B cell (primary cell): ENCODE results near the gene MYO1H. TPM values are rescaled to one million over a fixed set of nuclear protein-coding genes. Genes with fewer than 3 reads are reported as not detected.

ENCODE experiments used
- ATAC-seq: fragments of 200-7000 bp; cut with Tn5 transposase; one replicate; pipeline ENCODE4 v1.10.0; 2021; ENCODE audit warnings: low read depth, mild to moderate bottlenecking, moderate number of reproducible peaks, moderate library complexity
- CTCF ChIA-PET: fragments of 350-600 bp; sonication (Branson Sonifier 250); formaldehyde crosslinking; loops from one replicate; lab custom pipeline; 2021; ENCODE audit warnings: antibody characterized with exemption, inconsistent platforms; lab: Charles Lee
- POLR2A ChIA-PET: fragments of 350-600 bp; sonication (Branson Sonifier 250); formaldehyde crosslinking; loops from one replicate; lab custom pipeline; 2021; ENCODE audit warnings: antibody characterized with exemption; lab: Charles Lee
- DNase-seq: peaks from one replicate; pipeline ENCODE4 v3.0.0; 2013
- H2AFZ ChIP-seq: 2 replicates; pipeline ENCODE4 v1.6.1; 2012; ENCODE audit warnings: mild to moderate bottlenecking, low read depth, low read length; ENCODE audit not compliant: insufficient read depth, poor library complexity, severe bottlenecking
- H3K27ac ChIP-seq, 2 donors: 1 replicate in 1 of 2; 2 replicates in 1 of 2; pipeline ENCODE4 v1.5.1; 2012 to 2013; ENCODE audit warnings: low read length in 2 of 2, mild to moderate bottlenecking in 2 of 2, moderate library complexity in 1 of 2
- H3K27me3 ChIP-seq, 4 experiments: fragments of 200-600 bp in 1 of 4; sonication (generic) in 1 of 4; replicated peaks in 1 of 4; 1 replicate in 2 of 4; 2 replicates in 2 of 4; pipeline versions ENCODE4 v1.6.1 to v1.7.0; 2013 to 2016; ENCODE audit warnings: low read length in 3 of 4, mild to moderate bottlenecking in 2 of 4, mixed read lengths in 1 of 4, moderate library complexity in 1 of 4; ENCODE audit not compliant: insufficient read depth in 4 of 4, control insufficient read depth in 3 of 4; ENCODE audit errors: control extremely low read depth in 1 of 4
- H3K36me3 ChIP-seq, 2 experiments: replicated peaks in 1 of 2; 1 replicate in 1 of 2; 2 replicates in 1 of 2; pipeline versions ENCODE4 v1.6.1 to v1.7.1; 2013; ENCODE audit warnings: low read length in 1 of 2; ENCODE audit not compliant: insufficient read depth in 2 of 2, control insufficient read depth in 1 of 2; ENCODE audit errors: control extremely low read depth in 1 of 2, extremely low read depth in 1 of 2
- H3K4me1 ChIP-seq, 2 donors: fragments of 200-600 bp in 1 of 2; sonication (generic) in 1 of 2; 1 replicate in 1 of 2; 2 replicates in 1 of 2; pipeline versions ENCODE4 v1.5.1 to v1.6.1; 2013 to 2017; ENCODE audit warnings: low read length in 2 of 2; ENCODE audit not compliant: control insufficient read depth in 2 of 2, insufficient read depth in 2 of 2
- H3K4me2 ChIP-seq: replicated peaks from 2 replicates; pipeline ENCODE3; 2012; ENCODE audit warnings: mild to moderate bottlenecking, low read depth, low read length; ENCODE audit not compliant: poor library complexity, severe bottlenecking
- H3K4me3 ChIP-seq, 5 experiments: fragments of 200-600 bp in 1 of 5; sonication (generic) in 1 of 5; 1 replicate in 3 of 5; 2 replicates in 2 of 5; pipeline versions ENCODE4 v1.5.1 to v1.7.0; 2011 to 2016; ENCODE audit warnings: low read length in 4 of 5, mild to moderate bottlenecking in 4 of 5, low read depth in 2 of 5, control low read depth in 1 of 5, moderate library complexity in 1 of 5; ENCODE audit not compliant: insufficient read depth in 1 of 5; ENCODE audit errors: control extremely low read depth in 1 of 5, extremely low read depth in 1 of 5
- H3K79me2 ChIP-seq: fragments of 200-600 bp; sonication (generic); one replicate; pipeline ENCODE4 v1.6.0; 2016; ENCODE audit warnings: low read length; ENCODE audit not compliant: control insufficient read depth, insufficient read depth
- H3K9ac ChIP-seq: fragments of 200-600 bp; sonication (generic); 2 replicates; pipeline ENCODE4 v1.6.1; 2017; ENCODE audit warnings: mild to moderate bottlenecking, low read length, moderate library complexity
- H3K9me3 ChIP-seq, 3 donors: one replicate each; pipeline versions ENCODE4 v1.6.1 to v1.7.1; 2013; ENCODE audit warnings: low read length in 2 of 3; ENCODE audit not compliant: control insufficient read depth in 2 of 3, insufficient read depth in 1 of 3; ENCODE audit errors: control extremely low read depth in 1 of 3
- H4K20me1 ChIP-seq: 2 replicates; pipeline ENCODE4 v1.6.0; 2012; ENCODE audit warnings: mild to moderate bottlenecking, low read length; ENCODE audit not compliant: insufficient read depth, control insufficient read depth, poor library complexity, severe bottlenecking
- H3K27ac Mint-ChIP-seq: one replicate; pipeline ENCODE4 v1.8.0; 2021; ENCODE audit warnings: mixed read lengths
- H3K27me3 Mint-ChIP-seq: one replicate; pipeline ENCODE4 v1.8.0; 2021; ENCODE audit warnings: mixed read lengths
- H3K4me1 Mint-ChIP-seq: one replicate; pipeline ENCODE4 v1.8.0; 2021; ENCODE audit warnings: mixed read lengths
- H3K4me3 Mint-ChIP-seq: one replicate; pipeline ENCODE4 v1.8.0; 2021; ENCODE audit warnings: mixed read lengths
- H3K9me3 Mint-ChIP-seq: one replicate; pipeline ENCODE4 v1.8.0; 2022; ENCODE audit warnings: mixed read lengths; ENCODE audit not compliant: insufficient read depth
- EZH2 ChIP-seq: IDR thresholded peaks from 2 replicates; pipeline ENCODE4 v1.6.1; 2012; ENCODE audit warnings: borderline replicate concordance, low read depth, mild to moderate bottlenecking, moderate library complexity, low read length; ENCODE audit not compliant: insufficient read depth, poor library complexity, severe bottlenecking
- WGBS: methylation state at CpG from one replicate; pipeline ENCODE4 v1.1.5; 2013; ENCODE audit warnings: missing lambda C conversion rate; ENCODE audit not compliant: insufficient coverage; 5-methylcytosine and 5-hydroxymethylcytosine counted together
- intact Hi-C: fragments of 100-400 bp; cut with micrococcal nuclease; formaldehyde crosslinking; loops from one replicate; pipeline ENCODE4 v1.10.0; 2022
- polyA minus RNA-seq: library from RNA; depleted of rRNA, polyadenylated mRNA; stranded (reverse); fragments of >200 nt; gene quantifications from 2 replicates; pipeline ENCODE4 v1.2.3, GENCODE V29; 2012
- polyA plus RNA-seq: library from polyadenylated mRNA; depleted of rRNA; stranded (reverse); fragments of >200 nt; gene quantifications from 2 replicates; pipeline ENCODE4 v1.2.3, GENCODE V29; 2012
- total RNA-seq, 2 donors: library from RNA; stranded (reverse); fragments of 120-200 nt in 1 of 2; gene quantifications; 1 replicate in 1 of 2; 2 replicates in 1 of 2; pipeline versions ENCODE4 v1.2.3 to v1.2.4, GENCODE V29; 2013 to 2022
- TF ChIP-seq, protein P1 (sequence below): fragments of 200-600 bp; IDR thresholded peaks from one replicate; pipeline ENCODE4 v1.8.0; 2022; ENCODE audit warnings: antibody characterized with exemption, mild to moderate bottlenecking

The MYO1H gene, protein sequence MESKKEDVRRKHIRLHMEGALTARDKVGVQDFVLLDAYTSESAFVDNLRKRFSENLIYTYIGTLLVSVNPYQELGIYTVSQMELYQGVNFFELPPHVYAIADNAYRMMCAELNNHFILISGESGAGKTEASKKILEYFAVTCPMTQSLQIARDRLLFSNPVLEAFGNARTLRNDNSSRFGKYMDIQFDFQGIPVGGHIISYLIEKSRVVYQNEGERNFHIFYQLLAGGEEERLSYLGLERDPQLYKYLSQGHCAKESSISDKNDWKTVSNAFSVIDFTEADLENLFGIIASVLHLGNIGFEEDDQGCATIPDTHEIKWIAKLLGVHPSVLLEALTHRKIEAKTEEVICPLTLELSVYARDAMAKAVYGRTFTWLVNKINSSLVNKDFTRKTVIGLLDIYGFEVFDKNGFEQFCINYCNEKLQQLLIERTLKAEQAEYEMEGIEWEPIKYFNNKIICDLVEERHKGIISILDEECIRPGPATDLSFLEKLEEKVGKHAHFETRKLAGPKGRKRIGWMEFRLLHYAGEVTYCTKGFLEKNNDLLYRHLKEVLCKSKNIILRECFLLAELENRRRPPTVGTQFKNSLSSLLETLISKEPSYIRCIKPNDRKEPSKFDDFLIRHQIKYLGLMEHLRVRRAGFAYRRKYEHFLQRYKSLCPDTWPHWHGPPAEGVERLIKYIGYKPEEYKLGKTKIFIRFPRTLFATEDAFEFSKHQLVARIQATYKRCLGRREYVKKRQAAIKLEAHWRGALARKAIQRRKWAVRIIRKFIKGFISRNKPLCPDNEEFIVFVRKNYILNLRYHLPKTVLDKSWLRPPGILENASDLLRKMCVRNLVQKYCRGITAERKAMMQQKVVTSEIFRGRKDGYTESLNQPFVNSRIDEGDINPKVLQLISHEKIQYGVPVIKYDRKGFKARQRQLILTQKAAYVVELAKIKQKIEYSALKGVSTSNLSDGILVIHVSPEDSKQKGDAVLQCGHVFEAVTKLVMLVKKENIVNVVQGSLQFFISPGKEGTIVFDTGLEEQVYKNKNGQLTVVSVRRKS
- not detected in 2 replicates for total RNA-seq
- not detected for total RNA-seq (2013)
- polyA plus RNA-seq, result not detected in 2 replicates
- polyA minus RNA-seq, result not detected in 2 replicates

DNA sequence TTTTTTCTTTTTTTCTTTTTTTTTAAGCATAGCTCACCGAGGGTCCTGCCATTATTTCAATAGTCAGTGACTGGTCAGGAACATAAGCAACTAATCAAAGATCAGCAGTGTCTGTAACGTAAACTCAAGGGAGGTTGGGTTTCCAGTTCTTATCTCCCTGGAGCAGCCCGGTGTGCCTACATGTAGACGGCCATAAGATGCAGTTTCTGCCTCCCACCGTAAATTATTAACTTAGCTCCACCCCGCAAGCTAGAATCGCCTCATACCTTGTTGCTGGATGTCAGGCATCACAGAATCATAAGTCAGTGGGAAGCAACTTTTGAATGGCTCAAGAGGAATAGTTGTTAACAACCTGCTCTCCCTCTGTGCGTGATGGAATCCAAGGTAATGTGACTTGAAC lies at the start of gene MYO1H:
MYO1H (plus strand) TSS at position 312 of the 400 bp plus-strand sequence; CDS start at position 373, 61 bp downstream.
- CTCF ChIA-PET, result no interaction called here
- POLR2A ChIA-PET, result no interaction called here
- Histone ChIP-seq H3K79me2 (no peaks in the 10 kb centered on the region), H3K4me1 (no peaks in the 10 kb centered on the region), H3K9me3 (no peaks in the 10 kb centered on the region), H3K4me3 (no peak within 1 kb of the TSS), H2AFZ (no peak within 1 kb of the TSS), H3K4me2 (no peak within 1 kb of the TSS), H4K20me1 (no peaks in the 10 kb centered on the region), H3K27me3 (peaks cover 0 to 3% (median 0%) of the 10 kb centered on the region in 4 experiments), H3K36me3 (no peaks in the 10 kb centered on the region), H3K27ac (no peak within 1 kb of the TSS), H3K9ac (no peak within 1 kb of the TSS)
- Mint-ChIP-seq H3K27ac (no peak within 1 kb of the TSS), H3K4me1 (no peaks in the 10 kb centered on the region), H3K4me3 (no peak within 1 kb of the TSS), H3K27me3 (peaks cover 32% of the 10 kb centered on the region), H3K9me3 (no peaks in the 10 kb centered on the region)
- TF ChIP-seq, protein P1, sequence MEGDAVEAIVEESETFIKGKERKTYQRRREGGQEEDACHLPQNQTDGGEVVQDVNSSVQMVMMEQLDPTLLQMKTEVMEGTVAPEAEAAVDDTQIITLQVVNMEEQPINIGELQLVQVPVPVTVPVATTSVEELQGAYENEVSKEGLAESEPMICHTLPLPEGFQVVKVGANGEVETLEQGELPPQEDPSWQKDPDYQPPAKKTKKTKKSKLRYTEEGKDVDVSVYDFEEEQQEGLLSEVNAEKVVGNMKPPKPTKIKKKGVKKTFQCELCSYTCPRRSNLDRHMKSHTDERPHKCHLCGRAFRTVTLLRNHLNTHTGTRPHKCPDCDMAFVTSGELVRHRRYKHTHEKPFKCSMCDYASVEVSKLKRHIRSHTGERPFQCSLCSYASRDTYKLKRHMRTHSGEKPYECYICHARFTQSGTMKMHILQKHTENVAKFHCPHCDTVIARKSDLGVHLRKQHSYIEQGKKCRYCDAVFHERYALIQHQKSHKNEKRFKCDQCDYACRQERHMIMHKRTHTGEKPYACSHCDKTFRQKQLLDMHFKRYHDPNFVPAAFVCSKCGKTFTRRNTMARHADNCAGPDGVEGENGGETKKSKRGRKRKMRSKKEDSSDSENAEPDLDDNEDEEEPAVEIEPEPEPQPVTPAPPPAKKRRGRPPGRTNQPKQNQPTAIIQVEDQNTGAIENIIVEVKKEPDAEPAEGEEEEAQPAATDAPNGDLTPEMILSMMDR, result no peak
- TF ChIP-seq EZH2, result no peak
- intact Hi-C loops, result no loop called here
- ATAC-seq, result no peak
- 85% methylated on average over 4 of the region's 8 CpGs for WGBS
- no peak for DNase-seq
